GM23338 (cell line): ENCODE data around the gene FAM217A. TPM values are rescaled to one million over a fixed set of nuclear protein-coding genes. Genes with fewer than 3 reads are reported as not detected.
A peak's percentile ranks its signal among the peaks of the same experiment; 100 is the strongest.

Source experiments
- ATAC-seq: fragments of 200-7000 bp; cut with Tn5 transposase; 3 replicates; pipeline ENCODE4 v1.9.1; 2020
- DNase-seq: peaks from one replicate; pipeline ENCODE4 v3.0.0-alpha.2; 2015; ENCODE audit warnings: low spot score
- H2AFZ ChIP-seq: fragments of 200-600 bp; sonication (generic); 2 replicates; pipeline ENCODE4 v1.8.0; 2016; ENCODE audit warnings: antibody characterized with exemption, mild to moderate bottlenecking, moderate library complexity
- H3F3A ChIP-seq: fragments of 200-600 bp; sonication (generic); replicated peaks from 2 replicates; pipeline ENCODE4 v1.8.0; 2017; ENCODE audit warnings: antibody characterized with exemption, mixed run types, low read depth
- H3K27ac ChIP-seq: fragments of 200-600 bp; sonication (generic); 2 replicates; pipeline ENCODE4 v1.6.1; 2016; ENCODE audit warnings: low read depth
- H3K27me3 ChIP-seq: fragments of 200-600 bp; sonication (generic); 2 replicates; pipeline ENCODE4 v1.8.0; 2016; ENCODE audit warnings: mild to moderate bottlenecking, mixed run types, moderate library complexity; ENCODE audit not compliant: insufficient read depth
- H3K36me3 ChIP-seq: fragments of 200-600 bp; sonication (generic); 2 replicates; pipeline ENCODE4 v1.8.0; 2016; ENCODE audit warnings: mild to moderate bottlenecking; ENCODE audit not compliant: insufficient read depth
- H3K4me1 ChIP-seq: fragments of 200-600 bp; sonication (generic); 2 replicates; pipeline ENCODE4 v1.8.0; 2016; ENCODE audit warnings: mild to moderate bottlenecking, moderate library complexity; ENCODE audit not compliant: insufficient read depth
- H3K4me2 ChIP-seq: fragments of 200-600 bp; sonication (generic); 2 replicates; pipeline ENCODE4 v1.7.1; 2017; ENCODE audit warnings: mixed run types
- H3K4me3 ChIP-seq: fragments of 200-600 bp; sonication (generic); 2 replicates; pipeline ENCODE4 v1.6.1; 2016; ENCODE audit warnings: mixed run types
- H3K79me2 ChIP-seq: fragments of 200-600 bp; sonication (generic); replicated peaks from 2 replicates; pipeline ENCODE4 v1.8.0; 2017; ENCODE audit warnings: mild to moderate bottlenecking; ENCODE audit not compliant: insufficient read depth
- H3K9me2 ChIP-seq: fragments of 200-600 bp; sonication (generic); 2 replicates; pipeline ENCODE4 v1.8.0; 2017; ENCODE audit not compliant: insufficient read depth
- H4K20me1 ChIP-seq: fragments of 200-600 bp; sonication (generic); replicated peaks from 2 replicates; pipeline ENCODE4 v1.8.0; 2017; ENCODE audit warnings: mild to moderate bottlenecking; ENCODE audit not compliant: insufficient read depth
- H3K27ac Mint-ChIP-seq: 2 replicates; pipeline ENCODE4 v1.8.0; 2020; ENCODE audit warnings: inconsistent platforms, mild to moderate bottlenecking, moderate library complexity, mixed read lengths
- H3K27me3 Mint-ChIP-seq: 3 replicates; pipeline ENCODE4 v1.8.0; 2022; ENCODE audit warnings: low read depth, mild to moderate bottlenecking, moderate library complexity, mixed read lengths, inconsistent platforms; ENCODE audit not compliant: insufficient read depth, poor library complexity
- H3K36me3 Mint-ChIP-seq: 3 replicates; pipeline ENCODE4 v1.8.0; 2021; ENCODE audit warnings: low read depth, mild to moderate bottlenecking, inconsistent platforms, moderate library complexity, mixed read lengths
- H3K4me1 Mint-ChIP-seq: 3 replicates; pipeline ENCODE4 v1.8.0; 2020; ENCODE audit warnings: mild to moderate bottlenecking, inconsistent platforms, mixed read lengths
- H3K4me3 Mint-ChIP-seq: 3 replicates; pipeline ENCODE4 v1.8.0; 2021; ENCODE audit warnings: moderate library complexity, mild to moderate bottlenecking, inconsistent platforms, mixed read lengths
- H3K9me3 Mint-ChIP-seq: 3 replicates; pipeline ENCODE4 v1.8.0; 2020; ENCODE audit warnings: moderate library complexity, mild to moderate bottlenecking, inconsistent platforms, mixed read lengths
- CREB1 ChIP-seq: fragments of 250-450 bp; sonication (Bioruptor Pico); IDR thresholded peaks from 2 replicates; pipeline ENCODE4 v1.5.0; 2020; ENCODE audit warnings: low read depth, mild to moderate bottlenecking, moderate library complexity
- CTCF ChIP-seq, 2 experiments: fragments of 200-600 bp in 1 of 2; sonication (generic) in 1 of 2; conservative IDR thresholded peaks; 2 replicates each; pipeline versions ENCODE4 v1.5.1 to v1.6.1; 2016 to 2017; ENCODE audit warnings: antibody characterized with exemption in 2 of 2, low read depth in 2 of 2, mild to moderate bottlenecking in 2 of 2, moderate library complexity in 1 of 2
- ETS1 ChIP-seq: IDR thresholded peaks from 2 replicates; pipeline ENCODE4 v1.6.1; 2016; ENCODE audit warnings: antibody characterized with exemption
- EZH2 ChIP-seq: fragments of 200-600 bp; sonication (generic); IDR thresholded peaks from one replicate; pipeline ENCODE4 v1.8.0; 2017; ENCODE audit warnings: antibody characterized with exemption, mild to moderate bottlenecking, low read depth; ENCODE audit not compliant: unreplicated experiment
- EZH2phosphoT487 ChIP-seq: fragments of 200-600 bp; sonication (generic); IDR thresholded peaks from one replicate; pipeline ENCODE4 v1.8.1; 2018; ENCODE audit warnings: antibody characterized with exemption; ENCODE audit not compliant: unreplicated experiment
- JUNB ChIP-seq: IDR thresholded peaks from one replicate; pipeline ENCODE4 v1.6.1; 2016; ENCODE audit warnings: antibody characterized with exemption; ENCODE audit not compliant: unreplicated experiment
- NANOG ChIP-seq: IDR thresholded peaks from 2 replicates; pipeline ENCODE4 v1.6.1; 2016; ENCODE audit warnings: antibody characterized with exemption, borderline replicate concordance
- POLR2AphosphoS5 ChIP-seq: IDR thresholded peaks from 2 replicates; pipeline ENCODE4 v1.6.1; 2016; ENCODE audit warnings: antibody characterized with exemption, low read depth
- REST ChIP-seq: IDR thresholded peaks from one replicate; pipeline ENCODE4 v1.6.1; 2018; ENCODE audit warnings: antibody characterized with exemption; ENCODE audit not compliant: unreplicated experiment
- STAT1 ChIP-seq: IDR thresholded peaks from one replicate; pipeline ENCODE4 v1.6.1; 2016; ENCODE audit warnings: antibody characterized with exemption; ENCODE audit not compliant: unreplicated experiment
- ZNF114 ChIP-seq: fragments of 250-450 bp; sonication (Bioruptor Pico); IDR thresholded peaks from 2 replicates; pipeline ENCODE4 v1.5.0; 2020; ENCODE audit warnings: mild to moderate bottlenecking, moderate library complexity
- ZNF331 ChIP-seq: fragments of 250-450 bp; sonication (Bioruptor Pico); IDR thresholded peaks from 2 replicates; pipeline ENCODE4 v1.5.0; 2020; ENCODE audit warnings: low read depth, mild to moderate bottlenecking, moderate library complexity
- ZNF462 ChIP-seq: fragments of 250-450 bp; sonication (Bioruptor Pico); IDR thresholded peaks from 2 replicates; pipeline ENCODE4 v1.5.0; 2020; ENCODE audit warnings: mild to moderate bottlenecking, moderate library complexity
- polyA plus RNA-seq: library from polyadenylated mRNA; unstranded; fragments of >200 nt; fragmentation: Nextera tagmentation; extraction: Ambion mirVana; gene quantifications from 2 replicates; pipeline ENCODE4 v1.2.1, GENCODE V29; 2016
- total RNA-seq: library from RNA; depleted of rRNA; stranded (reverse); fragments of >200 nt; shearing (Covaris generic); gene quantifications from 2 replicates; pipeline ENCODE4 v1.2.3, GENCODE V29; 2014

FAM217A gene
- total and polyA plus RNA-seq, 2 experiments from 2014 or later: not detected

GRCh38 chr6:4021133-4021853 is 57.6 kb downstream of the FAM217A start:
- Histone ChIP-seq H3K4me2 (peak overlapping the region; percentile 90), H3K9me2 (no peaks in the 10 kb centered on the region), H3K27ac (peak overlapping the region; percentile 95), H3K79me2 (peaks cover 66% of the 10 kb centered on the region), H3K4me1 (peaks cover 45% of the 10 kb centered on the region), H3K27me3 (no peaks in the 10 kb centered on the region), H3F3A (peaks cover 5% of the 10 kb centered on the region; the same call in 1 of the 2 replicates), H3K36me3 (no peaks in the 10 kb centered on the region), H3K4me3 (peak overlapping the region; percentile 89), H4K20me1 (peaks cover 42% of the 10 kb centered on the region), H2AFZ (peak overlapping the region; percentile 44; the same call in 1 of the 2 replicates)
- Mint-ChIP-seq H3K4me3 (peak overlapping the region; percentile 90), H3K9me3 (no peaks in the 10 kb centered on the region), H3K27ac (peak overlapping the region; percentile 100), H3K27me3 (peaks cover 4% of the 10 kb centered on the region), H3K36me3 (peaks cover 8% of the 10 kb centered on the region), H3K4me1 (peaks cover 41% of the 10 kb centered on the region)
- DNase-seq: peak; percentile 98
- TF ChIP-seq EZH2 (no peak), ZNF462 (CRISPR knock-in tag) (no peak), ZNF114 (CRISPR knock-in tag) (no peak), REST (no peak), ETS1 (0 out of 2 replicates have a peak, but pooled peaks have one; percentile 31), ZNF331 (no peak), STAT1 (no peak), CTCF (conservative IDR thresholded peaks at IDR 0.05; ENCODE audit: low read depth in 2 of 2) (peak; percentile 29 to 33; a peak in 3 of 4 replicates), CREB1 (CRISPR knock-in tag) (peak; percentile 60), POLR2AphosphoS5 (peak; percentile 89), NANOG (no peak), JUNB (no peak), EZH2phosphoT487 (no peak)
- ATAC-seq: peak; percentile 77
